A673 (cell line): ENCODE data around the gene TNFRSF21.

ENCODE experiments used
- EZH2 ChIP-seq: fragments of 200-600 bp; sonication (generic); IDR thresholded peaks from 2 replicates; pipeline ENCODE4 v1.6.1; 2017; ENCODE audit warnings: borderline replicate concordance, low read depth, mild to moderate bottlenecking, mixed read lengths, antibody characterized with exemption, low read length; ENCODE audit not compliant: poor library complexity, severe bottlenecking
- TF ChIP-seq, protein P1 (sequence below): fragments of 300-800, 200-600 bp; sonication (generic); conservative IDR thresholded peaks from 2 replicates; pipeline ENCODE4 v1.5.1; 2017; ENCODE audit warnings: low read depth, mild to moderate bottlenecking, antibody characterized with exemption, low read length, moderate library complexity, mixed read lengths

DNA sequence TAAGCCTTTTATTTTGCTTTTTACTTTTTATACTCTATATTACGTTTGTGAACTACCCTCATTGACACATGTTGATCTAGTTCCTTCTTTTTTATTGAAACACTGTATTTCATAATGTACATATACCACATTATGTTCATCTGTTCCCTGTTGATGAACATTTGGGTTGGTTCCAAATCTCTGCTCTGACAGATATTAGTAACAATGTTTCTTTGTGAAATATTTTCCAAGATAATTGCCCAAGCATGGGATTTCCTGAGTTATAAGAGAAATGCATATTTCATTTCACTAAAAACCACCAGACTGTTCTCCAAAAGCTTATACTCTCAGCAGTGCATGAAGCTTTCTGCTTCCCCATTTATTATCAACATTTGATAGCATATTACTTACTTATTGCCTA, 44.2 kb upstream of the TNFRSF21 start:
- TF ChIP-seq, protein P1, sequence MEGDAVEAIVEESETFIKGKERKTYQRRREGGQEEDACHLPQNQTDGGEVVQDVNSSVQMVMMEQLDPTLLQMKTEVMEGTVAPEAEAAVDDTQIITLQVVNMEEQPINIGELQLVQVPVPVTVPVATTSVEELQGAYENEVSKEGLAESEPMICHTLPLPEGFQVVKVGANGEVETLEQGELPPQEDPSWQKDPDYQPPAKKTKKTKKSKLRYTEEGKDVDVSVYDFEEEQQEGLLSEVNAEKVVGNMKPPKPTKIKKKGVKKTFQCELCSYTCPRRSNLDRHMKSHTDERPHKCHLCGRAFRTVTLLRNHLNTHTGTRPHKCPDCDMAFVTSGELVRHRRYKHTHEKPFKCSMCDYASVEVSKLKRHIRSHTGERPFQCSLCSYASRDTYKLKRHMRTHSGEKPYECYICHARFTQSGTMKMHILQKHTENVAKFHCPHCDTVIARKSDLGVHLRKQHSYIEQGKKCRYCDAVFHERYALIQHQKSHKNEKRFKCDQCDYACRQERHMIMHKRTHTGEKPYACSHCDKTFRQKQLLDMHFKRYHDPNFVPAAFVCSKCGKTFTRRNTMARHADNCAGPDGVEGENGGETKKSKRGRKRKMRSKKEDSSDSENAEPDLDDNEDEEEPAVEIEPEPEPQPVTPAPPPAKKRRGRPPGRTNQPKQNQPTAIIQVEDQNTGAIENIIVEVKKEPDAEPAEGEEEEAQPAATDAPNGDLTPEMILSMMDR = no peak
- no peak for TF ChIP-seq EZH2
